PC-9 (cell line): ENCODE data around the gene EDA. TPM values are rescaled to one million over a fixed set of nuclear protein-coding genes. Genes with fewer than 3 reads are reported as not detected.

Source experiments
- Bru-seq: library from RNA; stranded (reverse); fragments of 400-500 nt; gene quantifications from one replicate; lab custom pipeline; 2021; lab: Mats Ljungman, UMichigan
- BruChase-seq, 2 experiments: library from RNA; stranded (reverse); fragments of 400-500 nt; gene quantifications; one replicate each; lab custom pipeline; 2021; lab: Mats Ljungman, UMichigan
- BruUV-seq: library from RNA; stranded (reverse); fragments of 400-500 nt; replicated peaks from 2 replicates; lab custom pipeline; 2021; lab: Mats Ljungman, UMichigan
- CTCF ChIA-PET: fragments of 300-600 bp; sonication (Branson Sonifier 250); formaldehyde crosslinking; loops from one replicate; lab custom pipeline; 2022; ENCODE audit warnings: antibody characterized with exemption; lab: Charles Lee
- POLR2A ChIA-PET: fragments of 300-600 bp; sonication (Branson Sonifier 250); formaldehyde crosslinking; loops from one replicate; lab custom pipeline; 2022; ENCODE audit warnings: antibody characterized with exemption; ENCODE audit not compliant: unreplicated experiment; lab: Charles Lee
- DNase-seq, 2 experiments: peaks; one replicate each; pipeline versions ENCODE4 v3.0.0 to v3.0.0-alpha.2; 2015 to 2022; ENCODE audit warnings: mixed read lengths in 1 of 2
- H2AFZ ChIP-seq: fragments of 200-600 bp; sonication (generic); 2 replicates; pipeline ENCODE4 v1.8.1; 2017; ENCODE audit warnings: antibody characterized with exemption
- H3F3A ChIP-seq: fragments of 200-600 bp; sonication (generic); 2 replicates; pipeline ENCODE4 v1.8.1; 2017; ENCODE audit warnings: antibody characterized with exemption, mild to moderate bottlenecking, low read depth; ENCODE audit not compliant: insufficient read depth
- H3K27ac ChIP-seq: fragments of 200-600 bp; sonication (generic); 2 replicates; pipeline ENCODE4 v1.6.1; 2016; ENCODE audit warnings: mixed run types
- H3K27me3 ChIP-seq: fragments of 200-600 bp; sonication (generic); 2 replicates; pipeline ENCODE4 v1.6.1; 2016; ENCODE audit warnings: low read depth, mixed run types; ENCODE audit not compliant: insufficient read depth
- H3K36me3 ChIP-seq: fragments of 200-600 bp; sonication (generic); 2 replicates; pipeline ENCODE4 v1.6.1; 2016; ENCODE audit warnings: low read depth, mixed run types
- H3K4me1 ChIP-seq: fragments of 200-600 bp; sonication (generic); replicated peaks from 2 replicates; pipeline ENCODE4 v1.6.1; 2016; ENCODE audit warnings: mixed run types; ENCODE audit not compliant: insufficient read depth
- H3K4me2 ChIP-seq: fragments of 200-600 bp; sonication (generic); 2 replicates; pipeline ENCODE4 v1.6.1; 2017; ENCODE audit warnings: mixed run types
- H3K4me3 ChIP-seq: fragments of 200-600 bp; sonication (generic); 2 replicates; pipeline ENCODE4 v1.6.1; 2016; ENCODE audit warnings: mixed run types
- H3K79me2 ChIP-seq: fragments of 200-600 bp; sonication (generic); 2 replicates; pipeline ENCODE4 v1.6.1; 2017; ENCODE audit warnings: low read depth, mixed run types
- H3K9me2 ChIP-seq: fragments of 200-600 bp; sonication (generic); 2 replicates; pipeline ENCODE4 v1.8.1; 2017; ENCODE audit warnings: mild to moderate bottlenecking; ENCODE audit not compliant: insufficient read depth
- H3K9me3 ChIP-seq: fragments of 200-600 bp; sonication (generic); 2 replicates; pipeline ENCODE4 v1.8.1; 2016; ENCODE audit warnings: low read depth; ENCODE audit not compliant: insufficient read depth
- H4K20me1 ChIP-seq: fragments of 200-600 bp; sonication (generic); 2 replicates; pipeline ENCODE4 v1.8.1; 2017; ENCODE audit not compliant: insufficient read depth
- CTCF ChIP-seq: fragments of 200-600 bp; sonication (generic); conservative IDR thresholded peaks from 2 replicates; pipeline ENCODE4 v1.6.1; 2017; ENCODE audit warnings: mixed run types, antibody characterized with exemption, mild to moderate bottlenecking, moderate library complexity
- EZH2 ChIP-seq: fragments of 200-600 bp; sonication (generic); IDR thresholded peaks from 2 replicates; pipeline ENCODE4 v1.8.0; 2017; ENCODE audit warnings: antibody characterized with exemption, low read depth
- intact Hi-C: fragments of 100-400 bp; cut with micrococcal nuclease; formaldehyde crosslinking; loops from one replicate; pipeline ENCODE4 v1.10.0; 2022; ENCODE audit not compliant: unreplicated experiment
- long read RNA-seq: library from polyadenylated mRNA; stranded (forward); transcript quantifications from one replicate; pipeline ENCODE4 v2.0.0, GENCODE V29; 2022
- total RNA-seq: library from RNA; stranded (reverse); gene quantifications from 2 replicates; pipeline ENCODE4 v1.2.3, GENCODE V29; 2021

Gene EDA
- total RNA-seq, result not detected in 2 replicates
- percentile 3 among the genes with signal in this experiment for Bru-seq, nascent RNA
- percentile 3 among the genes with signal in this experiment for BruChase-seq, experiment 1, labeled RNA remaining after a 2-hour chase
- BruChase-seq, experiment 2, labeled RNA remaining after a 6-hour chase, result percentile 1 among the genes with signal in this experiment
- long read RNA-seq, result 0 reads

- Histone ChIP-seq H3K27ac (no peak within 1 kb of the TSS), H3K9me2 (no peaks in the 10 kb centered on the region), H3K27me3 (peaks cover 6% of the 10 kb centered on the region; the same call in 1 of the 2 replicates), H3K4me3 (no peak within 1 kb of the TSS; the same call in 1 of the 2 replicates), H3K36me3 (no peaks in the 10 kb centered on the region), H3F3A (no peaks in the 10 kb centered on the region), H3K79me2 (no peaks in the 10 kb centered on the region), H4K20me1 (no peaks in the 10 kb centered on the region), H3K4me2 (peak within 1 kb of the TSS; percentile 69), H2AFZ (no peak within 1 kb of the TSS), H3K9me3 (no peaks in the 10 kb centered on the region), H3K4me1 (no peaks in the 10 kb centered on the region)
- no peak for TF ChIP-seq EZH2
- no peak for TF ChIP-seq CTCF
- no TSS peak for BruUV-seq
- ChIA-PET CTCF (no interaction called here), POLR2A (no interaction called here)
- intact Hi-C loops, result no loop called here
- peak in 1 of 2 experiments; percentile 11 for DNase-seq
These were observed at the start of gene EDA for GRCh38 chrX:69615779-69616456. TSS of gene EDA (plus strand) at chrX:69616113.

GRCh38 chrX:69568828-69569227, 47.1 kb upstream of the EDA start:
- Histone ChIP-seq H3K9me2 (no peaks in the 10 kb centered on the region), H3K79me2 (no peaks in the 10 kb centered on the region), H3K27me3 (no peaks in the 10 kb centered on the region), H3K4me1 (no peaks in the 10 kb centered on the region), H3K27ac (no peak overlapping the region), H3K36me3 (no peaks in the 10 kb centered on the region), H4K20me1 (no peaks in the 10 kb centered on the region), H3K4me2 (no peak overlapping the region), H3K4me3 (no peak overlapping the region), H3F3A (no peaks in the 10 kb centered on the region), H2AFZ (no peak overlapping the region), H3K9me3 (no peaks in the 10 kb centered on the region)
- intact Hi-C loops, result no loop called here
- CTCF ChIA-PET, result no interaction called here
- POLR2A ChIA-PET, result no interaction called here
- BruUV-seq, result no TSS peak
- no peak for TF ChIP-seq EZH2
- no peak for TF ChIP-seq CTCF
- no peak for DNase-seq

DNA sequence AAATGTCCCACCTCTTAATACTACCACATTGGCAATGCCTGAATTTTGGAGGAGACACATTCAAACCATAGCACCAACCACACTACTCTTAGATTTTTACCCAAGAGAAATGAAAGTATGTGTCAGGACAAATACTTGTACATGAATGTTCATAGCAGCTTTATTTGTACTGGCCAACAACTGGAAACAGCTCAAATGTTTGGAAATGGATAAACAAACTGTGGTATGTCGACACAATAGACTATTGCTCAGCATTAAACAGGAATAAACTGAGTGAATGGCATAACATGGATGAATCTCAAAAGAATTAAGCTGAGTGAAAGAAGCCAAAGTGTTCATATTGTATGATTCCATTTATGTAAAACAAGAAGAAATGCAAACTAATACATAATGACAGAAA, 18.5 kb upstream of the EDA start:
- TF ChIP-seq CTCF (no peak), EZH2 (no peak)
- Histone ChIP-seq H3K4me2 (no peak overlapping the region), H3K9me2 (no peaks in the 10 kb centered on the region), H3K27me3 (no peaks in the 10 kb centered on the region), H3K9me3 (no peaks in the 10 kb centered on the region), H4K20me1 (no peaks in the 10 kb centered on the region), H3F3A (no peaks in the 10 kb centered on the region), H3K4me3 (no peak overlapping the region), H3K36me3 (no peaks in the 10 kb centered on the region), H3K79me2 (no peaks in the 10 kb centered on the region), H3K4me1 (no peaks in the 10 kb centered on the region), H2AFZ (no peak overlapping the region), H3K27ac (no peak overlapping the region)
- intact Hi-C loops, result no loop called here
- POLR2A ChIA-PET, result no interaction called here
- CTCF ChIA-PET, result no interaction called here
- no peak for DNase-seq
- BruUV-seq, result no TSS peak
